ENCODE results near the gene AOC3.
"Not testable (repeated sequence)": the region's sequence is repeated elsewhere in the genome, so short reads cannot be mapped to it uniquely, and the experiment has no call there.

The AOC3 gene

GRCh38 chr17:42879596-42879985, 28.6 kb downstream of the AOC3 start:
- in situ Hi-C loops (cut with HindIII; ENCODE audit: low sequenced_read_pairs), result no loop called here
- no peak overlapping the region for H3K4me3 ChIP-seq (ENCODE audit: low read depth, low read length)
- no peak for TF ChIP-seq CTCF (IDR thresholded peaks at IDR 0.05; ENCODE audit: low read depth, low read length)
- peak; percentile 6 for DNase-seq (ENCODE audit: low read depth, low spot score)

GRCh38 chr17:42880776-42881310, 29.8 kb downstream of the AOC3 start:
- no peak for TF ChIP-seq CTCF (IDR thresholded peaks at IDR 0.05; ENCODE audit: low read depth, low read length)
- no peak for DNase-seq (ENCODE audit: low read depth, low spot score)
- H3K4me3 ChIP-seq (ENCODE audit: low read depth, low read length), result no peak overlapping the region
- in situ Hi-C loops (cut with HindIII; ENCODE audit: low sequenced_read_pairs), result no loop called here

GRCh38 chr17:42881706-42882105, 30.7 kb downstream of the AOC3 start:
- DNase-seq (ENCODE audit: low read depth, low spot score); H3K4me3 ChIP-seq (ENCODE audit: low read depth, low read length); in situ Hi-C loops (cut with HindIII; ENCODE audit: low sequenced_read_pairs): not testable (repeated sequence)

GRCh38 chr17:42882166-42882565, 31.2 kb downstream of the AOC3 start:
- in situ Hi-C loops (cut with HindIII; ENCODE audit: low sequenced_read_pairs), result no loop called here
- no peak for TF ChIP-seq CTCF (IDR thresholded peaks at IDR 0.05; ENCODE audit: low read depth, low read length)
- H3K4me3 ChIP-seq (ENCODE audit: low read depth, low read length), result no peak overlapping the region
- DNase-seq (ENCODE audit: low read depth, low spot score), result no peak

GRCh38 chr17:42883802-42884558, 33.0 kb downstream of the AOC3 start:
- DNase-seq (ENCODE audit: low read depth, low spot score), result no peak
- no peak for TF ChIP-seq CTCF (IDR thresholded peaks at IDR 0.05; ENCODE audit: low read depth, low read length)
- in situ Hi-C loops (cut with HindIII; ENCODE audit: low sequenced_read_pairs), result no loop called here
- H3K4me3 ChIP-seq (ENCODE audit: low read depth, low read length), result no peak overlapping the region

- in situ Hi-C loops (cut with HindIII; ENCODE audit: low sequenced_read_pairs); H3K4me3 ChIP-seq (ENCODE audit: low read depth, low read length); DNase-seq (ENCODE audit: low read depth, low spot score): not testable (repeated sequence)
Observed at GRCh38 chr17:42885806-42886205, 34.8 kb downstream of the AOC3 start.

GRCh38 chr17:42886283-42887176, 35.5 kb downstream of the AOC3 start:
- in situ Hi-C loops (cut with HindIII; ENCODE audit: low sequenced_read_pairs), result no loop called here

More at GRCh38 chr17:42886283-42887176, 35.5 kb downstream of the AOC3 start:
- no peak overlapping the region for H3K4me3 ChIP-seq (ENCODE audit: low read depth, low read length)
- no peak for DNase-seq (ENCODE audit: low read depth, low spot score)
- no peak for TF ChIP-seq CTCF (IDR thresholded peaks at IDR 0.05; ENCODE audit: low read depth, low read length)
